HepG2 (cell line): Measurements from ENCODE around the gene PCYT2. TPM values are rescaled to one million over a fixed set of nuclear protein-coding genes. Genes with fewer than 3 reads are reported as not detected.

Experiments
- ATF7 ChIP-seq, 2 experiments: fragments of 450-650 bp in 1 of 2; sonication (generic) in 1 of 2; formaldehyde crosslinking in 1 of 2; IDR thresholded peaks; 2 replicates each; pipeline versions ENCODE4 v1.4.0 to v1.6.1; 2016 to 2020; ENCODE audit warnings: antibody characterized with exemption in 1 of 2, mild to moderate bottlenecking in 1 of 2, missing genetic modification reagents in 1 of 2
- ATM ChIP-seq: fragments of 450-650 bp; IDR thresholded peaks from 2 replicates; pipeline ENCODE4 v1.7.1; 2017; ENCODE audit warnings: mild to moderate bottlenecking, borderline replicate concordance
- BCLAF1 ChIP-seq: fragments of 450-650 bp; IDR thresholded peaks from 2 replicates; pipeline ENCODE4 v1.6.1; 2017; ENCODE audit warnings: mild to moderate bottlenecking
- ELF4 ChIP-seq: sonication (generic); formaldehyde crosslinking; IDR thresholded peaks from 2 replicates; pipeline ENCODE4 v1.5.0; 2020; ENCODE audit warnings: missing genetic modification reagents, mild to moderate bottlenecking, moderate library complexity, borderline replicate concordance
- KLF9 ChIP-seq: IDR thresholded peaks from 2 replicates; pipeline ENCODE4 v1.6.1; 2016; ENCODE audit warnings: low read depth
- MYC ChIP-seq: sonication (generic); formaldehyde crosslinking; IDR thresholded peaks from 2 replicates; pipeline ENCODE4 v1.9.0; 2021; ENCODE audit warnings: missing genetic modification reagents, borderline replicate concordance
- NFIB ChIP-seq: sonication (generic); formaldehyde crosslinking; IDR thresholded peaks from 2 replicates; pipeline ENCODE4 v1.9.0; 2021; ENCODE audit warnings: missing genetic modification reagents, mild to moderate bottlenecking, borderline replicate concordance
- PBX2 ChIP-seq: IDR thresholded peaks from 2 replicates; pipeline ENCODE4 v1.6.1; 2016; ENCODE audit warnings: control low read depth
- PRDM15 ChIP-seq: sonication (generic); formaldehyde crosslinking; IDR thresholded peaks from 2 replicates; pipeline ENCODE4 v1.4.0; 2020; ENCODE audit warnings: missing genetic modification reagents
- SP5 ChIP-seq: IDR thresholded peaks from 2 replicates; pipeline ENCODE4 v1.6.1; 2016; ENCODE audit warnings: low read depth, borderline replicate concordance
- THAP7 ChIP-seq: sonication (generic); formaldehyde crosslinking; IDR thresholded peaks from 2 replicates; pipeline ENCODE4 v1.8.1; 2023; ENCODE audit warnings: mild to moderate bottlenecking, missing genetic modification reagents
- ZBTB37 ChIP-seq: sonication (generic); formaldehyde crosslinking; IDR thresholded peaks from 2 replicates; pipeline ENCODE4 v1.4.0; 2020; ENCODE audit warnings: mild to moderate bottlenecking, missing genetic modification reagents
- ZC3H4 ChIP-seq: sonication (generic); formaldehyde crosslinking; IDR thresholded peaks from 2 replicates; pipeline ENCODE4 v1.4.0; 2020; ENCODE audit warnings: missing genetic modification reagents, borderline replicate concordance
- ZFP82 ChIP-seq: sonication (generic); formaldehyde crosslinking; IDR thresholded peaks from 2 replicates; pipeline ENCODE4 v1.5.1; 2020; ENCODE audit warnings: mild to moderate bottlenecking, missing genetic modification reagents, borderline replicate concordance
- ZMYM4 ChIP-seq: sonication (generic); formaldehyde crosslinking; IDR thresholded peaks from 2 replicates; pipeline ENCODE4 v1.8.1; 2023; ENCODE audit warnings: mild to moderate bottlenecking, missing genetic modification reagents
- ZNF24 ChIP-seq: fragments of 450-650 bp; IDR thresholded peaks from 2 replicates; pipeline ENCODE4 v1.6.1; 2017; ENCODE audit warnings: antibody characterized with exemption, mild to moderate bottlenecking
- ZNF572 ChIP-seq: sonication (generic); formaldehyde crosslinking; IDR thresholded peaks from 2 replicates; pipeline ENCODE4 v1.5.1; 2020; ENCODE audit warnings: mild to moderate bottlenecking, missing genetic modification reagents
- ZNF607 ChIP-seq: sonication (generic); formaldehyde crosslinking; IDR thresholded peaks from 2 replicates; pipeline ENCODE4 v1.5.1; 2020; ENCODE audit warnings: missing genetic modification reagents, mild to moderate bottlenecking, borderline replicate concordance
- ZNF619 ChIP-seq: sonication (generic); formaldehyde crosslinking; IDR thresholded peaks from 2 replicates; pipeline ENCODE4 v1.4.0; 2020; ENCODE audit warnings: mild to moderate bottlenecking, missing genetic modification reagents
- polyA plus RNA-seq, 8 experiments: library from polyadenylated mRNA; depleted of rRNA in 3 of 8; stranded (reverse) in 7 of 8; unstranded in 1 of 8; fragments of >200 nt; fragmentation: Illumina TruSeq in 4 of 8; extraction: Trizol in 4 of 8; gene quantifications; 2 replicates each; pipeline versions ENCODE4 v1.2.1 to v1.2.3, GENCODE V29; 2011 to 2016; ENCODE audit warnings: low read depth in 4 of 8, missing spikeins in 1 of 8, mixed read lengths in 1 of 8; ENCODE audit not compliant: insufficient read depth in 1 of 8
- total RNA-seq, 5 experiments: library from RNA; depleted of rRNA; stranded (reverse); fragments of >200 nt; fragmentation: Illumina TruSeq; extraction: Trizol; gene quantifications; 2 replicates each; pipeline ENCODE4 v1.2.3, GENCODE V29; 2016; ENCODE audit warnings: low read depth in 1 of 5

PCYT2 gene
- total and polyA plus RNA-seq, 2 of the 13 experiments (the other 11 are each of a cell fraction or from before 2014, with no cell fraction given): 147 to 297 TPM

GRCh38 chr17:81902653-81903414 lies 8.4 kb downstream of the PCYT2 start (continued):
- peak; percentile 76; the same call in 1 of the 2 replicates for TF ChIP-seq THAP7 (CRISPR knock-in tag)
- peak; percentile 38; the same call in 1 of the 2 replicates for TF ChIP-seq ZC3H4 (CRISPR knock-in tag)
- TF ChIP-seq ZFP82 (CRISPR knock-in tag): no peak
- no peak for TF ChIP-seq PRDM15
- TF ChIP-seq ELF4 (CRISPR knock-in tag): no peak
- TF ChIP-seq ZNF24: no peak
- no peak for TF ChIP-seq ATM
- TF ChIP-seq BCLAF1: no peak
- no peak for TF ChIP-seq NFIB (CRISPR knock-in tag)
- TF ChIP-seq ZNF572 (CRISPR knock-in tag): peak; percentile 75
- TF ChIP-seq ZNF607: peak; percentile 69; the same call in 1 of the 2 replicates
- TF ChIP-seq MYC (CRISPR knock-in tag): 0 out of 2 replicates have a peak, but pooled peaks have one; percentile 3
- TF ChIP-seq PBX2: no peak
- TF ChIP-seq KLF9 (CRISPR knock-in tag): no peak
- TF ChIP-seq ZMYM4: no peak
- no peak for TF ChIP-seq SP5 (CRISPR knock-in tag)
- 0 out of 2 replicates have a peak, but pooled peaks have one; percentile 47 for TF ChIP-seq ZNF619 (CRISPR knock-in tag)
- no peak for TF ChIP-seq ATF7 (IDR thresholded peaks at IDR 0.05)
- peak; percentile 5; the same call in 1 of the 2 replicates for TF ChIP-seq ATF7 (CRISPR knock-in tag; IDR thresholded peaks at IDR 0.05)
- TF ChIP-seq ZBTB37 (CRISPR knock-in tag): no peak
